ENCODE results near the gene MYH11.
"Not testable (repeated sequence)": the region's sequence is repeated elsewhere in the genome, so short reads cannot be mapped to it uniquely, and the experiment has no call there.

MYH11 gene

GRCh38 chr16:15843635-15844279, 13.1 kb downstream of the MYH11 start:
- no peaks in the 10 kb centered on the region for H3K9me2 ChIP-seq (ENCODE audit: low read depth, low read length)
- no peaks in the 10 kb centered on the region for H3K4me1 ChIP-seq (ENCODE audit: insufficient read depth, low read length, severe bottlenecking)
- H2AFZ ChIP-seq (ENCODE audit: low read length), result no peak overlapping the region
- H3K27ac ChIP-seq (ENCODE audit: low read depth, low read length, poor library complexity, severe bottlenecking), result no peak overlapping the region
- TF ChIP-seq CTCF (IDR thresholded peaks at IDR 0.05; ENCODE audit: low read length) (no peak), EZH2 (IDR thresholded peaks at IDR 0.05; ENCODE audit: borderline replicate concordance, low read length) (no peak)
- no peaks in the 10 kb centered on the region for H3K9me3 ChIP-seq (ENCODE audit: low read length)
- H3K79me2 ChIP-seq (ENCODE audit: insufficient read depth, low read length), result no peaks in the 10 kb centered on the region
- H3K36me3 ChIP-seq (ENCODE audit: insufficient read depth, low read length), result no peaks in the 10 kb centered on the region
- no peaks in the 10 kb centered on the region for H3F3A ChIP-seq (ENCODE audit: insufficient read depth, low read length)
- no peak overlapping the region for H3K4me2 ChIP-seq (ENCODE audit: low read length)
- H3K4me3 ChIP-seq (ENCODE audit: low read depth, low read length, poor library complexity, severe bottlenecking), result no peak overlapping the region
- H3K27me3 ChIP-seq (ENCODE audit: insufficient read depth, low read length), result no peaks in the 10 kb centered on the region
- H4K20me1 ChIP-seq (ENCODE audit: insufficient read depth, low read length), result no peaks in the 10 kb centered on the region
- no peak overlapping the region for H3K9ac ChIP-seq (ENCODE audit: low read length)

GRCh38 chr16:15839204-15839603, 17.6 kb downstream of the MYH11 start:
- H3K9ac ChIP-seq (ENCODE audit: low read length); H3K4me2 ChIP-seq (ENCODE audit: low read length); H3K4me1 ChIP-seq (ENCODE audit: insufficient read depth, low read length, severe bottlenecking); H3K36me3 ChIP-seq (ENCODE audit: insufficient read depth, low read length); H3K9me3 ChIP-seq (ENCODE audit: low read length); H3K27me3 ChIP-seq (ENCODE audit: insufficient read depth, low read length); H3K79me2 ChIP-seq (ENCODE audit: insufficient read depth, low read length); H3K4me3 ChIP-seq (ENCODE audit: low read depth, low read length, poor library complexity, severe bottlenecking); H3K27ac ChIP-seq (ENCODE audit: low read depth, low read length, poor library complexity, severe bottlenecking); H3K9me2 ChIP-seq (ENCODE audit: low read depth, low read length); H4K20me1 ChIP-seq (ENCODE audit: insufficient read depth, low read length); H3F3A ChIP-seq (ENCODE audit: insufficient read depth, low read length); H2AFZ ChIP-seq (ENCODE audit: low read length): not testable (repeated sequence)

GRCh38 chr16:15837761-15838160, 19.1 kb downstream of the MYH11 start:
- H2AFZ ChIP-seq (ENCODE audit: low read length), result no peak overlapping the region
- no peak overlapping the region for H3K27ac ChIP-seq (ENCODE audit: low read depth, low read length, poor library complexity, severe bottlenecking)
- no peaks in the 10 kb centered on the region for H3F3A ChIP-seq (ENCODE audit: insufficient read depth, low read length)
- H4K20me1 ChIP-seq (ENCODE audit: insufficient read depth, low read length), result no peaks in the 10 kb centered on the region
- no peaks in the 10 kb centered on the region for H3K9me2 ChIP-seq (ENCODE audit: low read depth, low read length)
- H3K27me3 ChIP-seq (ENCODE audit: insufficient read depth, low read length), result no peaks in the 10 kb centered on the region
- H3K4me2 ChIP-seq (ENCODE audit: low read length), result no peak overlapping the region
- H3K9me3 ChIP-seq (ENCODE audit: low read length), result no peaks in the 10 kb centered on the region
- H3K4me1 ChIP-seq (ENCODE audit: insufficient read depth, low read length, severe bottlenecking), result no peaks in the 10 kb centered on the region
- H3K79me2 ChIP-seq (ENCODE audit: insufficient read depth, low read length), result no peaks in the 10 kb centered on the region
- no peaks in the 10 kb centered on the region for H3K36me3 ChIP-seq (ENCODE audit: insufficient read depth, low read length)
- TF ChIP-seq EZH2 (IDR thresholded peaks at IDR 0.05; ENCODE audit: borderline replicate concordance, low read length) (no peak), CTCF (IDR thresholded peaks at IDR 0.05; ENCODE audit: low read length) (no peak)
- H3K4me3 ChIP-seq (ENCODE audit: low read depth, low read length, poor library complexity, severe bottlenecking), result no peak overlapping the region
- H3K9ac ChIP-seq (ENCODE audit: low read length), result no peak overlapping the region

- no peak overlapping the region for H3K4me2 ChIP-seq (ENCODE audit: low read length)
- no peaks in the 10 kb centered on the region for H3K9me3 ChIP-seq (ENCODE audit: low read length)
- no peaks in the 10 kb centered on the region for H3K4me1 ChIP-seq (ENCODE audit: insufficient read depth, low read length, severe bottlenecking)
- no peaks in the 10 kb centered on the region for H3K79me2 ChIP-seq (ENCODE audit: insufficient read depth, low read length)
- H3K9ac ChIP-seq (ENCODE audit: low read length), result no peak overlapping the region
- TF ChIP-seq CTCF (IDR thresholded peaks at IDR 0.05; ENCODE audit: low read length), result no peak
- no peak for TF ChIP-seq EZH2 (IDR thresholded peaks at IDR 0.05; ENCODE audit: borderline replicate concordance, low read length)
- H4K20me1 ChIP-seq (ENCODE audit: insufficient read depth, low read length), result no peaks in the 10 kb centered on the region
- no peaks in the 10 kb centered on the region for H3F3A ChIP-seq (ENCODE audit: insufficient read depth, low read length)
- no peaks in the 10 kb centered on the region for H3K36me3 ChIP-seq (ENCODE audit: insufficient read depth, low read length)
- no peak overlapping the region for H2AFZ ChIP-seq (ENCODE audit: low read length)
- H3K9me2 ChIP-seq (ENCODE audit: low read depth, low read length), result no peaks in the 10 kb centered on the region
- no peaks in the 10 kb centered on the region for H3K27me3 ChIP-seq (ENCODE audit: insufficient read depth, low read length)
- no peak overlapping the region for H3K27ac ChIP-seq (ENCODE audit: low read depth, low read length, poor library complexity, severe bottlenecking)
- H3K4me3 ChIP-seq (ENCODE audit: low read depth, low read length, poor library complexity, severe bottlenecking), result no peak overlapping the region
Measured at GRCh38 chr16:15836965-15837611, 19.7 kb downstream of the MYH11 start.

All from OCI-LY1 (cell line).